Measurements from ENCODE around the gene TCF23.
A peak's percentile ranks its signal among the peaks of the same experiment; 100 is the strongest.
"Not testable (repeated sequence)": the region's sequence is repeated elsewhere in the genome, so short reads cannot be mapped to it uniquely, and the experiment has no call there.

TCF23 gene

DNA sequence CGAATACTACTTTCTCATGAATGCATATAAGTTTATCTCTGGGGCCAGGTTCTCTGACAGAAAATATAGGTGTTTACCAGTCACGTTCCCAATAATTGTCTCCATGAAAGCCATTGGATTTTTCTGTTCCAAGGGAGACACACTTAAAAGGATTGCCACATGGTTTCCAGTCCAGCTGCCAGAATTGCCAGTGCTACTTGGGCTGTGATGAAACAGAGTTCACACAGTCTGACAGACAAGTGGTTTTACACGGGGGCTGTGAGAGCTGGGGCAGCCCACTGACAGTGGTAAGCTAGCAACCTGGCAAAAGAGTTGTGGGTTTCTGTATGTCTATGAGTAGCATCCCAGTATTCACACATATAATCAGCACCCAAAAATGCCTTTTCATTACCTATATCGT lies 35.3 kb downstream of the TCF23 start:
- H3K4me3 ChIP-seq (replicated peaks; ENCODE audit: low read depth, low read length): no peak overlapping the region
- DNase-seq (ENCODE audit: low read depth): peak; percentile 57
- TF ChIP-seq, protein P1, sequence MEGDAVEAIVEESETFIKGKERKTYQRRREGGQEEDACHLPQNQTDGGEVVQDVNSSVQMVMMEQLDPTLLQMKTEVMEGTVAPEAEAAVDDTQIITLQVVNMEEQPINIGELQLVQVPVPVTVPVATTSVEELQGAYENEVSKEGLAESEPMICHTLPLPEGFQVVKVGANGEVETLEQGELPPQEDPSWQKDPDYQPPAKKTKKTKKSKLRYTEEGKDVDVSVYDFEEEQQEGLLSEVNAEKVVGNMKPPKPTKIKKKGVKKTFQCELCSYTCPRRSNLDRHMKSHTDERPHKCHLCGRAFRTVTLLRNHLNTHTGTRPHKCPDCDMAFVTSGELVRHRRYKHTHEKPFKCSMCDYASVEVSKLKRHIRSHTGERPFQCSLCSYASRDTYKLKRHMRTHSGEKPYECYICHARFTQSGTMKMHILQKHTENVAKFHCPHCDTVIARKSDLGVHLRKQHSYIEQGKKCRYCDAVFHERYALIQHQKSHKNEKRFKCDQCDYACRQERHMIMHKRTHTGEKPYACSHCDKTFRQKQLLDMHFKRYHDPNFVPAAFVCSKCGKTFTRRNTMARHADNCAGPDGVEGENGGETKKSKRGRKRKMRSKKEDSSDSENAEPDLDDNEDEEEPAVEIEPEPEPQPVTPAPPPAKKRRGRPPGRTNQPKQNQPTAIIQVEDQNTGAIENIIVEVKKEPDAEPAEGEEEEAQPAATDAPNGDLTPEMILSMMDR (IDR thresholded peaks at IDR 0.05; ENCODE audit: low read length, missing control alignments): no peak

DNA sequence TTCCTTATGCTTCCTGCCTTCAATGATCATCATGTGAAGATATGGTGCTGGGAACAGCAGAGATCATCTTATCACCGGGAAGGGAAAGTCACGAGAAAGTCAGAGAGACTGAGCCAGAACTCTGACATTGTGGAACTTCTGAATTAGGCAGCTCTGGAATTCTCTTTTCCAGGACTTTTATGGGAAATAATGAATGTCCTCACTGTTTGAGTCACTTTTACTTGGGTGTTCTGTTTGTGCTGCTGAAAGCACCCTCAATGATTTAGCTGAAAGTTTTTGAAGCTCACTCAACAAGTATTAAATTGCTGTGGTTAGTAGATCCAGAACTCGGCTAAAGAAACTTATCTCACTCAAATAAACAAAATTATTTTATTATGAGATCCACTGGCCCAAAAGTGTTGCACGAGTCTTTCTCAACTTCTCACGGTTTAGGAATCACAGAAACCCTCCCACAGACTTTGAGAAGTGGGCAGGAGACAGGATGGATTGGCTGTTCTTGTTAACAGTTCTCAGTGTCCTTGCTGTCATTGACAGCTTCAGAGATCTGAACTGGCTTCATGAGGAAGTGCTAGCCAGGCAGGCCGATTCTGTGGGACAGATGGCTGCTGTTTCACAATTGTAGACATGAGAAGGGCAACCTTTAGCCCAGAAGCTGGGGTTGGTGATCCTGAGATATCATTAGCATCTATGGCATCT lies 36.7 kb downstream of the TCF23 start:
- peak; percentile 69 for DNase-seq (ENCODE audit: low read depth)
- H3K4me3 ChIP-seq (replicated peaks; ENCODE audit: low read depth, low read length): no peak overlapping the region
- TF ChIP-seq, protein P1 (IDR thresholded peaks at IDR 0.05; ENCODE audit: low read length, missing control alignments): no peak

DNA sequence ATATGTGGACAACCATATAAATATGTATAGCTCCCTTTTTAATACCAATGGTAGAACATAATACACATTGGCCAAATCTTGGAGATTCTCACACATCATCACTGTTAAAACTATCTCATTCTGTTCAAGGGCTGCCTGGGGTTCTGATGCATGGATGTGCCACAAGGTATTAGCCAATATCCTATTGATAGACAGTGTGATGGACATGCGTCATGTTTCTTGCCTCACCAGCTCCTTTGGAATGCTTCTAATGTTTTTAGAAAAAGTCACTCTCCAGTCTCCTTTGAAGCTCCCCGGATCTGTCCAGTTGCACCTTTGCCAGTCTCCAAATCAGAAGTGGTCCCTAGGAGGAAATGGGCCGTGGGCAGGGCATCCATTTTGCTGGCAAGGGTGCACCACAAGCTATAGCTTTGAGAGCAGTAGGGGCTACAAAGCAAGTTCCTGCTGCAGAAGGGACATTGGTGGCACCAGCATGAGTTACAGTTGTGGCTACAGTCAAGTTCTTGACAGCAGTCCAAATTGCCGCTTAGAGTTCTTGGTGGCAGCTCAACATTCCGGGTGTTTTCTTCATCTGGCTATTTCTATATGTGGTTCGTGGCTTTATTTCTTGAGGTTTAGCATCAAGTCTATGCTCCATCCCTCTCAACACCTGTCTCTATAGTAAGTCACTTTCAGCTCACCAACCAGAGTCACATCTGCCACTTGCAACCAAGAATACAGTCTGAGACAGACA lies 38.0 kb downstream of the TCF23 start:
- TF ChIP-seq, protein P1 (IDR thresholded peaks at IDR 0.05; ENCODE audit: low read length, missing control alignments): no peak
- no peak overlapping the region for H3K4me3 ChIP-seq (replicated peaks; ENCODE audit: low read depth, low read length)
- DNase-seq (ENCODE audit: low read depth): no peak

DNA sequence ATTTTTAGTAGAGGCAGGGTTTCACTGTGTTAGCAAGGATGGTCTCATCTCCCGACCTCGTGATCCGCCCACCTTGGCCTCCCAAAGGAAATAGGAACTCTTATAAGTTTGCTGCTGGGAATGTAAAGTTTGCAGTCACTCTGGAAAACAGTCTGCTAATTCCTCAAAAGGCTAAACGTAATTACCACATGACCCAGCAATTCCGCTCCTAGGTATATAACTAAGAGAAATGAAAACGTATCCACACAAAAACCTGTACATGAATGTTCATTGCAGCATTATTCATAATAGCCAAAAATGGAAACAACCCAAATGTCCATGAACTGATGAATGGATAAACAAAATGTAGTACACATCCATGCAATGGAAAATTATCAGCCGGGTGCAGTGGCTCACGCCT lies 41.2 kb downstream of the TCF23 start:
- TF ChIP-seq, protein P1 (IDR thresholded peaks at IDR 0.05; ENCODE audit: low read length, missing control alignments): no peak
- DNase-seq (ENCODE audit: low read depth): no peak
- H3K4me3 ChIP-seq (replicated peaks; ENCODE audit: low read depth, low read length): no peak overlapping the region

DNA sequence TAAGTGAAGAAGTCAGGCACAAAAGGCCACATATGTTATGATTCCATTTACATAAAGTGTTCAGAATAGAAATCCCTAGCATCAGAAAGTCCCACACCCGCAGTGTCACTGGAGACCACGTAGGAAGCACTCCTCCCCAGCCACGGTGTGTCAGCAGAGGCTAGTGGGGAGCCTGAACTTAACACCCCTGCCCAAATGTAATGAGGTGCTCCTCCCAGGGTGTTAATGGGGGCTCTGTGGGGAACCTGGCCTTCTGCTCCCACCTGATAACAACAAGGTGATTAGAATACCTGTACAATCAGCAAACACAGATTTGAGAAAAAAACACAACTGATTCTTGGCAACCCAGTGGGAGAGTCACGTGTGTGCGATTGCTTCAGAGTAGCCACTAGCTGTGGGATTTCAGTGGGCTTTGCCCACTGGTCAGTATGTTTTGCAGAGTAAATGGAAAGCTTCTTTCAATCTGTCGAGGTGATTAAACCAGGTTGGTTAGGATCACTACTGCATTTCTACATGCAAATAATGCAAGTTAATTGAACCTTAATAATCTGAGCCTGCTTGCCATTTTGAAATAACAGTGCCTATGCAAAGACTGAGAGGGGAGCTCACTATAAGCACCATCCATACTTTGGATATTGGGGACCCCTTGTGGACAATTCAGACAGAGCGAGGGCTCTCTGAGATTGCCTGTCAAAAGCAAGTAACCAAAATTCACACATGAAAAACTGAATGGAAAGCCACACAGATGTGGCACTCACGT lies 42.4 kb downstream of the TCF23 start:
- TF ChIP-seq, protein P1 (IDR thresholded peaks at IDR 0.05; ENCODE audit: low read length, missing control alignments): peak; percentile 79
- DNase-seq (ENCODE audit: low read depth): peak; percentile 81
- no peak overlapping the region for H3K4me3 ChIP-seq (replicated peaks; ENCODE audit: low read depth, low read length)

DNA sequence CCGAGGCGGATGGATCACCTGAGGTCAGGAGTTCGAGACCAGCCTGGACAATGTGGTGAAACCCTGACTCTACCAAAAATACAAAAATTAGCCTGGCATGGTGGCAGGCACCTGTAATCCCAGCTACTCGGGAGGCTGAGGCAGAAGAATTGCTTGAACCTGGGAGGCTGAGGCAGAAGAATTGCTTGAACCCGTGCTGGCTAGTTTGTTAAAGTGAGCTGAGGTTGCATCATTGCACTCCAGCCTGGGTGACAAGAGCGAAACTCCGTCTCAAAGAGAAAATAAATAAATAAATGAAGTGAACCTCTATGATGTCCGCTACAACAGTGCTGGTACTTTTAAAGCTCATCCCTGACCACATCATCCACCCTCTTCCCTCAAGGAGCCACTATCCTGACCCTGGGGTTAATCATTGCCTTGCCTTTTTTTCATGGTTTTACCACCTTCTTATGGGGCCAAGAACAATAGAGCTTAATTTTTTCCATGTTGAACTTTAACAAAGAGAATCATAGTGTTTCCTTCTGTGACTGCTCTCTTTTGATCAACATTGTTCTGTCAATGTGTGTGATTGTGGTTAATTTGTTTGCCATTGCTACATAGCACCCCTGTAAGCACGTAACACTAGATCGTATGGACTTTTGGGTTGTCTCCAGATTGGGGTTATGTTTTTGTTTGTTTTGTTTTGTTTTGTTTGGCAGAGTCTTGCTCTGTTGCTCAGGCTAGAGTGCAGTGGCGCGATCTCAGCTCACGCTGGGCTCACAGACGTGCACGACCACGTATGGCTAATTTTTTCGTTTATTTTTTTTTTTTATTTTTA lies 45.9 kb downstream of the TCF23 start:
- TF ChIP-seq, protein P1 (IDR thresholded peaks at IDR 0.05; ENCODE audit: low read length, missing control alignments): no peak
- no peak overlapping the region for H3K4me3 ChIP-seq (replicated peaks; ENCODE audit: low read depth, low read length)
- no peak for DNase-seq (ENCODE audit: low read depth)

DNA sequence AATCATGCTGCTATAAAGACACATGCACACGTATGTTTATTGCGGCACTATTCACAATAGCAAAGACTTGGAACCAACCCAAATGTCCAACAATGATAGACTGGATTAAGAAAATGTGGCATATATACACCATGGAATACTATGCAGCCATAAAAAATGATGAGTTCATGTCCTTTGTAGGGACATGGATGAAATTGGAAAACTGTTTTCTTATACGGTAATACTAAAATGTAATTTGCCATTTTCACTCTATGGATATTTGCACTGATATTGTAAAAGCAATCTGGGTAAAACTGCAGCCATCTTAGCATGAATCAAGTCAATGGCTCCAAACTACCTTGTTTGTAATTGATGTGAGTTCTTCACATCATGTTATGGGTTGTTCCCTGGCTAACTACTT lies 47.0 kb downstream of the TCF23 start:
- DNase-seq (ENCODE audit: low read depth); H3K4me3 ChIP-seq (replicated peaks; ENCODE audit: low read depth, low read length): not testable (repeated sequence)

DNA sequence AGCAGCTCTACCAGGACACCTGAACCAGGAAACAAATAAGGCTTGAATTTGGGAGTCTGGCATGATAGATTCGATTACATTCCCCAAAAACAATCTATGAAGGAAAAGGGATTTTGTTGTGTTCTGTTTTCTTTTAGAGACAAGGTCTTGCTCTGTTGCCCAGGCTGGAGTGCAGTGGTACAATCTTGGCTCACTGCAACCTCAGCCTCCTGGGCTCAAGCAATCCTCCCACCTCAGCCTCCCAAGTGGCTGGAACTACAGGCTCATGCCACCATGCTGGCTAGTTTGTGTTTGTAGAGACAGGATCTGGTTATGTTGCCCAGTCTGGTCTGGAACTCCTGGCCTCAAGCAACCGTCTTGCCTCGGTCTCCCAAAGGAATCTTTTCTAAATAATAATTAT lies 49.3 kb downstream of the TCF23 start:
- not testable (repeated sequence) for DNase-seq (ENCODE audit: low read depth); H3K4me3 ChIP-seq (replicated peaks; ENCODE audit: low read depth, low read length)

Data from fibroblast of pulmonary artery (primary cell).